Smooth muscle cell (in vitro differentiated cells): ENCODE data around the gene RUFY4. TPM values are rescaled to one million over a fixed set of nuclear protein-coding genes. Genes with fewer than 3 reads are reported as not detected.

Experiments used
- DNase-seq: peaks from one replicate; lab custom pipeline; 2025; ENCODE audit not compliant: unreplicated experiment; lab: John Stamatoyannopoulos, UW
- H2AFZ ChIP-seq: fragments of 200-600 bp; sonication (generic); 2 replicates; pipeline ENCODE4 v1.6.0; 2016; ENCODE audit warnings: antibody characterized with exemption, low read depth, mild to moderate bottlenecking
- H3F3A ChIP-seq: fragments of 200-600 bp; sonication (generic); 2 replicates; pipeline ENCODE4 v1.6.0; 2017; ENCODE audit warnings: antibody characterized with exemption, low read depth
- H3K27ac ChIP-seq: fragments of 200-600 bp; sonication (generic); 2 replicates; pipeline ENCODE4 v1.5.1; 2016; ENCODE audit warnings: low read depth, mild to moderate bottlenecking
- H3K27me3 ChIP-seq: fragments of 200-600 bp; sonication (generic); 2 replicates; pipeline ENCODE4 v1.6.1; 2016; ENCODE audit warnings: low read depth, mild to moderate bottlenecking
- H3K36me3 ChIP-seq: fragments of 200-600 bp; sonication (generic); 2 replicates; pipeline ENCODE4 v1.5.1; 2016; ENCODE audit warnings: low read depth
- H3K4me1 ChIP-seq: fragments of 200-600 bp; sonication (generic); 2 replicates; pipeline ENCODE4 v1.5.1; 2016; ENCODE audit warnings: low read depth
- H3K4me2 ChIP-seq: fragments of 200-600 bp; sonication (generic); 2 replicates; pipeline ENCODE4 v1.6.0; 2016; ENCODE audit warnings: mild to moderate bottlenecking
- H3K4me3 ChIP-seq: fragments of 200-600 bp; sonication (generic); 2 replicates; pipeline ENCODE4 v1.5.1; 2016; ENCODE audit warnings: mild to moderate bottlenecking
- H3K79me2 ChIP-seq: fragments of 200-600 bp; sonication (generic); 2 replicates; pipeline ENCODE4 v1.6.0; 2016; ENCODE audit warnings: low read depth, mild to moderate bottlenecking
- H3K9ac ChIP-seq: fragments of 200-600 bp; sonication (generic); 2 replicates; pipeline ENCODE4 v1.6.0; 2016; ENCODE audit warnings: low read depth
- H3K9me3 ChIP-seq: fragments of 200-600 bp; sonication (generic); replicated peaks from 2 replicates; pipeline ENCODE4 v1.5.1; 2016; ENCODE audit warnings: low read depth
- H4K20me1 ChIP-seq: fragments of 200-600 bp; sonication (generic); 2 replicates; pipeline ENCODE4 v1.6.0; 2016; ENCODE audit warnings: low read depth
- WGBS: methylation state at CpG from one replicate; pipeline ENCODE4 v1.1.7; 2016; ENCODE audit warnings: low lambda C conversion rate; 5-methylcytosine and 5-hydroxymethylcytosine counted together
- polyA plus RNA-seq: library from polyadenylated mRNA; unstranded; fragments of >200 nt; fragmentation: Nextera tagmentation; extraction: Ambion mirVana; gene quantifications from 2 replicates; pipeline ENCODE4 v1.2.1, GENCODE V29; 2016
- total RNA-seq: library from RNA; depleted of rRNA; stranded (reverse); fragments of >200 nt; gene quantifications from 2 replicates; pipeline ENCODE4 v1.2.3, GENCODE V29; 2014
- TF ChIP-seq, protein P1 (sequence below): fragments of 200-600 bp; sonication (generic); IDR thresholded peaks from 2 replicates; pipeline ENCODE4 v1.5.1; 2017; ENCODE audit warnings: borderline replicate concordance, mild to moderate bottlenecking, antibody characterized with exemption; ENCODE audit not compliant: insufficient read depth, poor library complexity, severe bottlenecking

The RUFY4 gene
- total and polyA plus RNA-seq, 2 experiments from 2014 or later: 0.10 TPM; not detected in 1

DNA sequence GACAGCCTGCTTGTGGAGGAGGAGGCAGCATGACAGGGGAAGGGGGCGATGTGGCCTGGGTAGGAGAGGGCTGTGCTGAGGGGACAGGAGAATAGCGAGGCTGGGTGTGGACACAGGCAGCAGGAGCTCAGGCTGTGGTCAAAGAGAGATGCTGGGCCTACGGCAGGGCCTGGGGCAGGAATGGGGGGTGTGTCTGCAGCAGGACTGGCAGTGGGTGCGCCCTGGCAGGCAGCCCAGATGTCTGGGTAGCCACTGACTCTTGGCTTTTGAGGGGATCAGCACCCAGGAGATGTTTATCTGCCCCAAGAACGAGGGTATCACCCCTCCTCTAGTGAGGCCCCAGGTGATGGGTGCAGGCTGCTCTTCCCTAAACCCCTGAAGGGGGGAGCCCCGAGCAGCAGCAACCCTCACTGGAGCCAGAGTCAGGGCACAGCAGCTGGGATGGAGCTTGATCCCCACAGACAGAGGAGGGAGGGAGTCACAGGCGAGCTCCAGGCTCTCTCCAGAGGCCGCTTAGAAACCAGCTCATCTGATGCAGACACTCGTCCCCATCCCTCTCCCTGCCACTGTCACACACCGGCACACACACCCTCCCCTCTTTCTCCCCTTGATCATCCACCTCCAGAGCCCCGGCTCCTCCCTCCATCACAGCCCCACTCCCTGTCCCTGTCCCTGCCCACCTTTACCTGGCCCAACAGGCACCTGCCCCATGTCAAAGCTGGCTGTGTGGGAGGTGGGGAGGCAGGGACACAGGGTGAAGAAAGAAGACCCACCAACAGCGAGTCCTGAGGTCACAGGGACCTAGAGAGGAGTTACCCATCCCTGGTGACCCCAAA, 36.5 kb upstream of the RUFY4 start:
- DNase-seq: no peak
- no peaks in the 10 kb centered on the region for H4K20me1 ChIP-seq
- H3K4me2 ChIP-seq: no peak overlapping the region
- H3K9me3 ChIP-seq: no peaks in the 10 kb centered on the region
- H3K79me2 ChIP-seq: no peaks in the 10 kb centered on the region
- WGBS: 55% methylated on average over 11 of the region's 12 CpGs
- H3K36me3 ChIP-seq: no peaks in the 10 kb centered on the region
- no peak overlapping the region for H2AFZ ChIP-seq
- H3K4me1 ChIP-seq: peaks cover 8% of the 10 kb centered on the region
- H3K27ac ChIP-seq: no peak overlapping the region
- H3F3A ChIP-seq: peaks cover 10% of the 10 kb centered on the region
- no peak overlapping the region for H3K9ac ChIP-seq
- peaks cover 11% of the 10 kb centered on the region for H3K27me3 ChIP-seq
- TF ChIP-seq, protein P1, sequence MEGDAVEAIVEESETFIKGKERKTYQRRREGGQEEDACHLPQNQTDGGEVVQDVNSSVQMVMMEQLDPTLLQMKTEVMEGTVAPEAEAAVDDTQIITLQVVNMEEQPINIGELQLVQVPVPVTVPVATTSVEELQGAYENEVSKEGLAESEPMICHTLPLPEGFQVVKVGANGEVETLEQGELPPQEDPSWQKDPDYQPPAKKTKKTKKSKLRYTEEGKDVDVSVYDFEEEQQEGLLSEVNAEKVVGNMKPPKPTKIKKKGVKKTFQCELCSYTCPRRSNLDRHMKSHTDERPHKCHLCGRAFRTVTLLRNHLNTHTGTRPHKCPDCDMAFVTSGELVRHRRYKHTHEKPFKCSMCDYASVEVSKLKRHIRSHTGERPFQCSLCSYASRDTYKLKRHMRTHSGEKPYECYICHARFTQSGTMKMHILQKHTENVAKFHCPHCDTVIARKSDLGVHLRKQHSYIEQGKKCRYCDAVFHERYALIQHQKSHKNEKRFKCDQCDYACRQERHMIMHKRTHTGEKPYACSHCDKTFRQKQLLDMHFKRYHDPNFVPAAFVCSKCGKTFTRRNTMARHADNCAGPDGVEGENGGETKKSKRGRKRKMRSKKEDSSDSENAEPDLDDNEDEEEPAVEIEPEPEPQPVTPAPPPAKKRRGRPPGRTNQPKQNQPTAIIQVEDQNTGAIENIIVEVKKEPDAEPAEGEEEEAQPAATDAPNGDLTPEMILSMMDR: no peak
- H3K4me3 ChIP-seq: no peak overlapping the region

DNA sequence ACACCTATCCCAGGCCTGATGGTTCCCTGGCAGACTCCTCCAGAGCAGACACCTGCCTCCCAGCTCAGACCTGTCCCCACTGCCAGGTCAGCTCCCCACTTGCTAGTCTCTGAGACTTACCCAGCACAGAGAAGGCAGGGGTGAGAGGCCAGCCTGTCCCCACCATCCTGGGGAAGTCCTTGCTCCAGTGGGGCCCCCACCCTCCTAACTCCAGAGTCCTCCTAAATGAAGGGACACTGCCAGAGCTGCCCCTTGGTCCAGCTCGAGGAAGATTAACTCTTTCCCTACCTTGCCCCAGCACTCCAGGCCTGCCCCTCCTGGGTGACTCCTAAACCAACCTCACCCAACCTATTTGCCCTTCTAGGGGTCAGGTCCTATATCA, 35.9 kb upstream of the RUFY4 start:
- H3K4me1 ChIP-seq: peaks cover 8% of the 10 kb centered on the region
- no peak overlapping the region for H3K9ac ChIP-seq
- peak overlapping the region; percentile 80 for H3K4me2 ChIP-seq
- peaks cover 17% of the 10 kb centered on the region for H3K27me3 ChIP-seq
- TF ChIP-seq, protein P1: no peak
- no peak for DNase-seq
- WGBS: 50% methylated on average over 1 of the region's 1 CpG
- H3K36me3 ChIP-seq: no peaks in the 10 kb centered on the region
- H3K79me2 ChIP-seq: no peaks in the 10 kb centered on the region
- no peak overlapping the region for H2AFZ ChIP-seq
- H4K20me1 ChIP-seq: no peaks in the 10 kb centered on the region
- no peak overlapping the region for H3K27ac ChIP-seq
- peaks cover 10% of the 10 kb centered on the region for H3F3A ChIP-seq
- no peaks in the 10 kb centered on the region for H3K9me3 ChIP-seq
- H3K4me3 ChIP-seq: no peak overlapping the region

DNA sequence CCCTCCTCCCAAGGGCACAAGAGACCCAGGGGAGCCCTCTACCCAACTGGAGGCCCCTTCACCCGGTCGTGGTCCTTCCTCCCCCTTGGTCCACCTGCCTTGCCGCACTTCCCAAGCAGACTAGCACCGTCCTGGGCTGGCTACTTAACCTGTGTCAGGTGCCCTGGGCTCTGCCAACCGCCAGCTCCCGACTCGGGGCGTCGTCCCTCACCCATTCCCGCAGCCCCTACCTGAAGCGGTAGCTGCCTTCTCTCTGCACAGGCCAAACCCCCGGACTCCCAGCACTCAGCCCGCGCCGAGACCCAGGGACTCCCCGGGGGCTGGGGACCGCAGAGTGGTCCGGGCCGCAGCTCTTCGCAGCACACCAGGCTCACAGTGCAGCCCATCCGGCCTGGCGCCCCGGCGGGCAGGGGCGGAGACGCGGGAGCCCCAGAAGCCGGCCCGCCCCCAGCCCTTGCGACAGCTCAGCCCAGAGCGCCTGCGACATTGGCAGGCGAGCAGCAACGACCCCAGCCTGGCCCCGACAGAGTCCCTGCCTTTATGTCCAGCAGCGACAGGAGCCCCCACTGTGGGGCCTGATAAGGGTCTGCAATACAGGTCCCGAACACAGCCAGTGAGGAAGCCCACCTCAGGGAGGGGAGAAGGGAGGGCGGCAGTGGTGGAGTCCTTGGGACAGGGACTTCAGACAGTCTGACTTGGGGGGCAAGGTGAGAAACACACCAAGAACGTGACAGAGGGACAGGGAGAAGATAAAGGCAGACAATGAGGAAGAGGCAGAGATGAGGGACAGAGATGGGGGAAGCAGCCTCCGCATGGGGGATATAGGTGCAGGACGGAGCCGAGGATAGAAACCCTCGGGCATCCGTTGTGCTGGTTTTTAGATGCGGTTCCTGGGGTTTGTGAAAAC, 35.2 kb upstream of the RUFY4 start:
- Histone ChIP-seq H3K4me3 (peak overlapping the region; percentile 20), H3K27ac (no peak overlapping the region), H3K4me1 (peaks cover 8% of the 10 kb centered on the region), H3K4me2 (peak overlapping the region; percentile 80), H2AFZ (peak overlapping the region; percentile 86), H4K20me1 (no peaks in the 10 kb centered on the region), H3K9me3 (no peaks in the 10 kb centered on the region), H3K27me3 (peaks cover 22% of the 10 kb centered on the region), H3K9ac (no peak overlapping the region), H3F3A (peaks cover 10% of the 10 kb centered on the region), H3K79me2 (no peaks in the 10 kb centered on the region), H3K36me3 (no peaks in the 10 kb centered on the region)
- DNase-seq: no peak
- 23% methylated on average over 45 of the region's 45 CpGs for WGBS
- TF ChIP-seq, protein P1: peak; percentile 8
